GM18526 (cell line): ENCODE data around the gene OR5K2.

Experiments
- POLR2A ChIP-seq: IDR thresholded peaks from 3 replicates; pipeline ENCODE4 v1.6.1; 2011; ENCODE audit not compliant: insufficient read length; ENCODE audit errors: extremely low read depth

Gene OR5K2

GRCh38 chr3:98497381-98497780 lies at the start of gene OR5K2:
Gene OR5K2, plus strand, starts transcription at chr3:98497681. Its CDS starts 0 bp downstream, at chr3:98497681.
- TF ChIP-seq POLR2A = no peak

DNA sequence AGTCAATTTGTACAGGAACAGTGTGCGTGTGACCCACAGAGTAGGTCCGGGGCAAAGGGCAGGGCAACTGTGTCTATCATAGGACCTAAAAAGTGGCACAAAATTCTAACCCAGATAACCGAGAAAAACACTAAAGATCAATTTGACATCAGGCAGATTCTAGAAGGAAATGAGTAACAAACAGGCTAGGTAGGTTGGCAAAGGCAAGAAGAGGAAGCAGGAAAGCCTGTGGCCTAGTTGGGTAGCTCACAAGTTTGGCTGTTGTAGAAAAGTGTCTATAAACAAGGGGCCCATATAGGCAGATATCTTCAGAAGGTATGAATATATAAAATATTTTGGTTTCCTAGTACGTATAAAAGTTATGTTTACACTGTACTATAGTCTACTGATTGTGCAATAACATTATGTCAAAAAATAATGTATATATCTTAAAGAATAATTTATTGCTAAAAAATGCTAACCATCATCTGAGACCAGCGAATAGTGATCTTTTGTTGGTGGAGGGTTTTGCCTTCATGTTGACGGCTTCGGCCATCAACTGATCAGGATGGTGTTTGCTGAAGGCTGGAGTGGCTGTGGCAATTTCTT lies 47.8 kb upstream of the OR5K2 start:
- TF ChIP-seq POLR2A = no peak

- no peak for TF ChIP-seq POLR2A
Observed at GRCh38 chr3:98450372-98450771, 47.1 kb upstream of the OR5K2 start.

DNA sequence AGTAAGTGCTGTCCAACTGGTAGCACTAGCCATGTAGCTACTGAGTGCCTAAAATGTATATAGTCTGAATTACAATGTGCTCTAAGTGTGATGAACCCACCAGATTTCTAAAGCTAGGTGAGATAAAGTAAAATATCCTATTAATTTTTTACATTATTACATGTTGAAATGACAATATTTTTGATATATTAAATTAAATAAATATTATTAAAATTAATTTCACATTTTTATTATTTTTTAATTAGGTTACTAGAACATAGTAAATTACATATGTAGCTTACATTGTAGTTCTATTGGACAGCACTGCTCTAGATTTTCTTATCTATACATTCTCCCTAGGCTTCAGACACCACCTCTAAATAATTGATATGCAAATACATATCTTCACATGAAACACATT lies 43.7 kb upstream of the OR5K2 start:
- no peak for TF ChIP-seq POLR2A

GRCh38 chr3:98454929-98455328 lies 42.6 kb upstream of the OR5K2 start:
- TF ChIP-seq POLR2A = no peak

- no peak for TF ChIP-seq POLR2A
Observed at GRCh38 chr3:98457543-98457942, 39.9 kb upstream of the OR5K2 start.

DNA sequence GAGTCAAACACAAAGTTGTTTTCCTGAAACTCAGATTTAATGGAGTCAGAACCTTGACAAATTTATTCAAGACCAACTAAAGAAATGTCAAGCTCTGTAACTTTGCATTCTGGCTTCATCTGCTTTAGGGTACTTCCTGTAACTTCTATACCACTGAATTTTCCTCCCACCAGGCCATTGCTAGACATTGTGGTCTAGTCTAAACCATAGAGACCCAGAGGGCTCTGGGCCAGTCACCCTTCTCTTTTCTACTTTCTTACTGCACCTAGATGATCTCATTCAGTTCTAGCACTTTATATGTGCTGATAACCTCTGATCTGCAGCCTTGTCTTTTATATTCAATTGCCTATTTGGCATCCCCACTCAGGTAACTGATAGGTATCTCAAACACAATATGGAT lies 37.3 kb upstream of the OR5K2 start:
- no peak for TF ChIP-seq POLR2A

- no peak for TF ChIP-seq POLR2A
Observed at GRCh38 chr3:98462901-98463300, 34.6 kb upstream of the OR5K2 start, which contains the start of gene OR5K1. Gene OR5K1, plus strand, starts transcription at chr3:98463201. Its CDS starts 6,376 bp downstream, at chr3:98469577.

DNA sequence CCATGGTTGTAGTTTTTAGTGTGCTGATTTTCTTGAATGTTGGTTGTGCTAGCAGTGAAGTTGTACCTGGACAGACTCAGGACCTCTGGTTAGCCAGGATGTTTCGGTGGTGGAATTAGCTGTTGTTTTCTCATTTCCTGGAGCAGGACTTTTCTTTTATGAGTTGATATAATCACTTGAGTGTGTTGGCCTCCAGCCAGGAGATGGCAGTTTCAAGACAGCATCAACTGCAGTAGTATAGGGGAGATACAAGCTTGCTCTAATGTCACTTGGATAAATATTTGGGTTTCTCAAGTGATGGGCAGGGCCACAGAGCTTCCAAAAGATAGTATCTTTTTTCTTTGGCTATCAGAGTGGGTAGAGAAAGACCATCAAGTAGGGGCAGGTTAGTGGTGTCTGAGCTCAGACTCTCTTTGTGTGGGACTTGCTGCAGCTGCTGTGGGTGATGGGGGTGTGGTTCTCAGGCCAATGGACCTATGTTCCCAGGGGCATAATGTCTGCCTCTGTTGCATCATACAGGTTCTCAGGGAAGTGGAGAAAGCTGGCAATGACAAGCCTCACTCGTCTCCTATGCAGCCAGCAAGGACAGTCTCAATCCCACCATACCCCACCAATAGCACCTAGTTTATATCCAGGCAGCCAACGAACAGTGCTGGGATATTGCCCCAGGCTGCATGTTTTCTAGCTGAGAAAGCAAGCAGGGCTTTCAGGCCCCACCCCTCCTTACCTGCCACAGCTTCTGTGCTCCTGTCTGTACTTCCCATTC lies 14.6 kb upstream of the OR5K2 start:
- no peak for TF ChIP-seq POLR2A

DNA sequence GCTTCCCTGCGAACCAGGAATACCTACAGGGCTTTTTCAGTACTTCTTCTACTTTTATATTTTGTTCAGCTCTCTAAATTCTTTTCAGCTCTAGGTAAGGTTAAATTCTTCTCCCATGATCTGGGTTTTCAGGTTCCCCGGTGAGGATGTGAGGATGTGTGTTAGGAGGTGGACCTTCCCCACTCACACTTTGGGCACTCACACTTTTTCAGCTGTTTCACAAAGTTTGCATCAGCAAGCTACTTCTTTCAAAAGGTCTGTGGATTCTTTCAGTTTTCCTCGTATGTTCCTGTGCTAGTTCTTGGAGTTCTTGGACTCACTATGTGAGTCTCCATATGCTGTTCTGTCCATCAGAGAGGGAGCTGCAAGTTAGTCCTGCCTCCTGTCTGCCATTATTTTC lies 13.9 kb upstream of the OR5K2 start:
- TF ChIP-seq POLR2A = no peak

DNA sequence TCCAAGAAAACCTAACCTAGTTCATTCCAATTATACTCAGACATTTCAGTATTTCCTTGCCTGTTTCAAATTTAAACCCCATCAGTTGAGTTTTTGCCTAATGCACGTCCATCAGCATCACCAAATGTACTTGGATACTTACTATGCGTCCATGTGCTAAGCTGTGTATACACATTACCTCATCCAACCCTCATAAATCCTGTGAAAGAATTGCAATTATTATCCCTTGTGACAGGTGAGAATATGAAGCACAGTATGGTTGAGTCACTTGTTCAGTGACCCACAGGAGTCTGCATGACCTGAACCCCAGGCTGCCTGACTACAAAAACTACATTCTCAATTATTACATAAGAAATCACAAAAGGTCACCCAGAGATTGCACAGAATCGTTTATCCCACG lies 2.5 kb downstream of the OR5K2 start:
- TF ChIP-seq POLR2A = no peak

- TF ChIP-seq POLR2A = no peak
Observed at GRCh38 chr3:98501270-98501669, 3.8 kb downstream of the OR5K2 start.

DNA sequence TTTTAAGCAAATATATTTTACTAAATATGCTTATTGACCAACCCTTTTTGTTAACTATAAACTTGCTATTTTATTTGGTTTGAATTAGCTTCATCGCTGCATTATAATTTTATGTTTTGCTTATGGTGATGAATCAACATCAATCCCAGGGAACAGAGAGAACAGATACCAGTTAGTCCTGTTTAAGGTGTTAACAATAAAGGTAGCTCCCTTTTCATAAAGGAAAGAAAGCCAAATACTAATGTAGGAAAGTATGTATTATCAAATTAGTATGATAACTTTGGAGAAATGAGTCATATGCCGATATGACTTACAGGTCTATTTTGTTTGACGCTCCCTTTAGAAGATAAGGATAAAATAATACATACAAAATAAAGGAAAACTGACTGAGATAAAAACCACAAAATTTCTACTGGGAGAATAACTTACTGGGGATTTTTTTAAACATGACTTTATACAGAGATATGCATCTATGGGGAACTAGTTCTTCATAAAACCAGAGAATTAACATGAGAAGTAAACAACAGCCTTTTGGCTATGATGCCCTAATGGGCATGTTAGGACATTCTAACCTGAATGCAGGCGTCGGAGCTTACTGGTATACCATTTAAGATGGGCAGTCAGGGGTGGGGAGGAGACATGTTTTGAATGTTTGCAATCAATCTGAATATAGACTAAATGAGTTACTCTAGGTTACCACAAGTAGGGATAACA lies 4.5 kb downstream of the OR5K2 start:
- TF ChIP-seq POLR2A = no peak

DNA sequence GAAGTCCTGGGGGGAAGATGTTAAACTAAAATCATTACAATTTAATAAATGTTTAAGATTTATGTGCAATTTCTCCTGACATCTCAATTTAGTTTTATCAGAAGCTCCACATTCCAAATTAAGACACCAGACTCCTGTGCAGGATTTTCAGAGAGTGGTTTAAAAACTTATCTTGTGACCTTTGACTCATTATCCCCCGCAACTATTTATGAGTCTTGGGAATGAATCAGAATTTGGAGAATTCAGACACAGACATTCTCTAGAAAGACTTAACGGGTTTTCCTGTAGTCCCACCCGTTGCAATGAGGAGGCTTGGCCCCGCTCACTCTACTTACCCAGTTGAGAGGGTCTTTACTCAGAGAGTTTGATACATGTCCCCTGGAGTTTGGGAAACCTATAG lies 7.1 kb downstream of the OR5K2 start:
- TF ChIP-seq POLR2A = no peak

GRCh38 chr3:98508582-98508981 lies 11.1 kb downstream of the OR5K2 start:
- no peak for TF ChIP-seq POLR2A

DNA sequence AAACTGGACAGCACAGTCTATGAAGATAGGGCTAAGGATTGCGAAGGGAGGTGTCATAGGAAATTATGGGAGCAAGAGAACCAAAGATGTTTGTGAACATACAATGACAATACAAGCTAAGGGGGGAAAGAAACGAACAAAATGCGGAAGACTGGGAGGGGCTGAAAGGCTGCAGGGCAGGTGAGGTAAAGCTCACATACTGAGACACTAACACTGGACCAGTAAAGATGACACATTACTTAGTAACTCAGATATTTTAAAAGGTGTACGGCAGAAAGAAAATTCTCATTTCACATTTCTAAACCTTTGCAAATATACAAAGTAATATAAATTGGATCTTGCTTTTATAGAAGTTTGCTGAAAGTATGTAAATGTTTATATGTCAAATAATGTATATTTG lies 15.1 kb downstream of the OR5K2 start:
- TF ChIP-seq POLR2A = no peak
